ENCODE results near the gene PCDHGA8.

PCDHGA8 gene

DNA sequence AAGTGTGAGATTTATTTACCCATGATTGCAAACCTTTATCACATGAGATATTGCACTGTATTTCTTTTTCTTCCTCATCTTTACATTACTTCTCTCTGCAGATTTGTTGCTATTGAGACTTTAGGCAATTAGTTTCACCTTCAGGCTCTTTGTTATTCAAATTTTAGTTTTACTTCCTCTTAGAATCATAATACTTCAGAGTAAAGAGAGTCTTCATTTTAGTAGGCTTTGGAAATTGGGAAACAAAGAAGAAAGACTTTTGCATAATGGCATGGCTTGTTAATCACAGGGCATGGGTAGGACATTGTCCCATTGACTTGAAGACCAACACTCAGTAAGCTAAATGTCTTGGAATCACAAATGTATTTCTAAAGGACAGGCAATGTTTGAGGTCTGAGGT is 29.7 kb upstream of the PCDHGA8 start:
- TF ChIP-seq GATA2 (IDR thresholded peaks at IDR 0.05; ENCODE audit: low read depth, low read length) (no peak), GATA3 (IDR thresholded peaks at IDR 0.05; ENCODE audit: low read depth, low read length) (no peak)

DNA sequence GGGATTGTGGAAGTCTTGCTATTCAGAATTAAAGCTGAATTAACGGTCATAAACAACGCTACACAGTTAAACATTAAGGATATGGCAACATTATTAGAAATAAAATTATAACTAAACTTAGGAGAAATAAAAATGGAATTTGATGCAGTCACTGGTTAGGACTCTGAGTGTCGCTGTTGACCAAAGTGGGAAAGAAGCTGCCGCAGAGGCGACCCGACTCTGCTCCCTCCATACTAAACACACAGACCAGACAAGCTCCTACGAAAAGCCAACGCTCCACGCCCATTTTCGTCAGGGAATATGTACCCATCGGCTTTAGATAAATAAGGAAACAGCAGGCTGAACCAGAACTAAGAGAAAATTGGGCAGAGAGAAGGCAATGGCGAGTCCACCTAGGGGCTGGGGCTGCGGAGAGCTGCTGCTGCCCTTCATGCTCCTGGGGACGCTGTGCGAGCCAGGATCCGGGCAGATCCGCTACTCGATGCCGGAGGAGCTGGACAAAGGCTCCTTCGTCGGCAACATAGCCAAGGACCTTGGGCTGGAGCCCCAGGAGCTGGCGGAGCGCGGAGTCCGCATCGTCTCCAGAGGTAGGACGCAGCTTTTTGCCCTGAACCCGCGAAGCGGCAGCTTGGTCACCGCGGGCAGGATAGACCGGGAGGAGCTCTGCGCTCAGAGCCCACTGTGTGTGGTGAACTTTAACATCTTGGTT is 28.3 kb upstream of the PCDHGA8 start, which contains the start of gene PCDHGA5:
Gene PCDHGA5 (plus strand): TSS at position 211 of the 709 bp plus-strand sequence. CDS start 169 bp downstream, at position 380.
- TF ChIP-seq GATA2 (IDR thresholded peaks at IDR 0.05; ENCODE audit: low read depth, low read length) (no peak), GATA3 (IDR thresholded peaks at IDR 0.05; ENCODE audit: low read depth, low read length) (no peak)

DNA sequence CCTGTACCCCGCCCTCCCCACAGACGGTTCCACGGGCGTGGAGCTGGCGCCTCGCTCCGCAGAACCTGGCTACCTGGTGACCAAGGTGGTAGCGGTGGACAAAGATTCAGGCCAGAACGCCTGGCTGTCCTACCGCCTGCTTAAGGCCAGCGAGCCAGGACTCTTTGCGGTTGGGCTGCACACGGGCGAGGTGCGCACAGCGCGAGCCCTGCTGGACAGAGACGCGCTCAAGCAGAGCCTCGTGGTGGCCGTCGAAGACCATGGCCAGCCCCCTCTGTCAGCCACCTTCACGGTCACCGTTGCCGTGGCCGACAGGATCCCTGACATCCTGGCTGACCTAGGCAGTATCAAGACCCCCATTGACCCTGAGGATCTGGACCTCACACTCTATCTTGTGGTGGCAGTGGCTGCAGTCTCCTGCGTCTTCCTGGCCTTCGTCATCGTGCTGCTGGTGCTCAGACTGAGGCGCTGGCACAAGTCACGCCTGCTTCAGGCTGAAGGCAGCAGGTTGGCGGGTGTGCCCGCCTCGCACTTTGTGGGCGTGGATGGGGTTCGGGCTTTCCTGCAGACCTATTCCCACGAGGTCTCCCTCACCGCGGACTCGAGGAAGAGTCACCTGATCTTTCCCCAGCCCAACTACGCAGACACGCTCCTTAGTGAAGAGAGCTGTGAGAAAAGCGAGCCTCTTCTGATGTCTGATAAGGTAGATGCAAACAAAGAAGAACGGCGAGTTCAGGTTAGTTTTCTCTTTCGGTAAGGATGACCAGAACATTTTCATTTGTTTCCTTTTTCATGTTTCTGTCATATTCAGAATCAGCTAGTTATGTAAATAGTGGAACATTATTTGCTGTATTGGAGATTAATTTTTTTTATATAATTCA is 26.2 kb upstream of the PCDHGA8 start:
- TF ChIP-seq GATA2 (IDR thresholded peaks at IDR 0.05; ENCODE audit: low read depth, low read length): no peak
- no peak for TF ChIP-seq GATA3 (IDR thresholded peaks at IDR 0.05; ENCODE audit: low read depth, low read length)

DNA sequence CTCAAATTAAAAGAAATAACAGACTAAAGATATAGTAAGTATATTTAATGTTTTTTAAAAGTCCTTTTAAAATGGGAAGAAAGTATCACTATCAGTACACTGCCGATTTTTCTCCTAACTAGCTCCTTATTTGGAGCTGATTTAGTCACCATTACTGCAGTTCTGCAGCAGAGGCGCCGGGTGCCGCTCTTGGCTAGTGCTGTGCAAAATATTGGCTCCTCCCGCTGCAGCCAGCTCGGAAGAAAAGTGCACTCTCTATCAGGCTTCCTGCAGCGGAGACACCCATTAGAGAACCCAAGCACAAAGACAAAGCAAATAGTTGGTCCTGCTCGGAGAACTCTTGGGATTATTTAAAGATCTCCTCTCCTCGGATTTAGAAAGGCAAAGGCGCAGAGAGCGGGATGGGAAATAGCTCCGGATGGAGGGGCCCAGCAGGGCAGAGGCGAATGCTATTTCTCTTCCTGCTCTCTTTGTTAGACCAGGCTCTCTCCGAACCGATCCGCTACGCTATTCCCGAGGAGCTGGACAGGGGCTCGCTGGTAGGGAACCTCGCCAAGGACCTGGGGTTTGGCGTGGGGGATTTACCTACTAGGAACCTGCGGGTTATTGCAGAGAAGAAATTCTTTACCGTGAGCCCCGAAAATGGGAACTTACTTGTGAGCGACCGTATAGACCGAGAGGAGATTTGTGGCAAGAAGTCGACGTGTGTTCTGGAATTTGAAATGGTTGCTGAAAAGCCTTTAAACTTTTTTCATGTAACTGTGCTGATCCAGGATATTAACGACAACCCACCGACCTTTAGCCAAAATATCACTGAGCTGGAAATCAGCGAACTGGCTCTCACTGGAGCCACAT is 22.2 kb upstream of the PCDHGA8 start, which contains the start of gene PCDHGB3:
Gene PCDHGB3 (plus strand): TSS at position 249 of the 855 bp plus-strand sequence. CDS start 153 bp downstream, at position 402.
- TF ChIP-seq GATA3 (IDR thresholded peaks at IDR 0.05; ENCODE audit: low read depth, low read length): no peak
- no peak for TF ChIP-seq GATA2 (IDR thresholded peaks at IDR 0.05; ENCODE audit: low read depth, low read length)

DNA sequence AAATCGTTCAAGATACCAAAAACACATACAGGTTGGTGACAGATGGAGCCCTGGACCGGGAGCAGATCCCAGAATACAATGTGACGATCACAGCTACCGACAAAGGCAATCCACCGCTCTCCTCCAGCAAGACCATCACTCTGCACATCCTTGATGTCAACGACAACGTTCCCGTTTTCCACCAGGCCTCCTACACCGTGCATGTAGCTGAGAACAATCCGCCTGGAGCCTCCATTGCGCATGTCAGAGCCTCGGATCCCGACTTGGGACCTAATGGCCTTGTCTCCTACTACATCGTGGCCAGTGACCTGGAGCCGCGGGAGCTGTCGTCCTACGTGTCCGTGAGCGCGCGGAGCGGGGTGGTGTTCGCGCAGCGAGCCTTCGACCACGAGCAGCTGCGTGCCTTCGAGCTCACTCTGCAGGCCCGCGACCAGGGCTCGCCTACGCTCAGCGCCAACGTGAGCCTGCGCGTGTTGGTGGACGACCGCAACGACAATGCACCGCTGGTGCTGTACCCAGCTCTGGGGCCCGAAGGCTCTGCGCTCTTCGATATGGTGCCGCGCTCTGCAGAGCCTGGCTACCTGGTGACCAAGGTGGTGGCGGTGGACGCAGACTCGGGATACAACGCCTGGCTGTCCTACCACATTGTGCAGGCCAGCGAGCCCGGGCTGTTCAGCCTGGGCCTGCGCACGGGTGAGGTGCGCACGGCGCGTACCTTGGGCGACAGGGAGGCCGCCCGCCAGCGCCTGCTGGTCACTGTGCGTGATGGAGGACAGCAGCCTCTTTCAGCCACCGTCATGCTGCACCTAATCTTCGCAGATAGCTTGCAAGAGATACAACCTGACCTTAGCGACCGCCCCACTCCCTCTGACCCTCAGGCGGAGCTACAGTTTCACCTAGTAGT is 20.6 kb upstream of the PCDHGA8 start:
- TF ChIP-seq GATA2 (IDR thresholded peaks at IDR 0.05; ENCODE audit: low read depth, low read length) (no peak), GATA3 (IDR thresholded peaks at IDR 0.05; ENCODE audit: low read depth, low read length) (no peak)

DNA sequence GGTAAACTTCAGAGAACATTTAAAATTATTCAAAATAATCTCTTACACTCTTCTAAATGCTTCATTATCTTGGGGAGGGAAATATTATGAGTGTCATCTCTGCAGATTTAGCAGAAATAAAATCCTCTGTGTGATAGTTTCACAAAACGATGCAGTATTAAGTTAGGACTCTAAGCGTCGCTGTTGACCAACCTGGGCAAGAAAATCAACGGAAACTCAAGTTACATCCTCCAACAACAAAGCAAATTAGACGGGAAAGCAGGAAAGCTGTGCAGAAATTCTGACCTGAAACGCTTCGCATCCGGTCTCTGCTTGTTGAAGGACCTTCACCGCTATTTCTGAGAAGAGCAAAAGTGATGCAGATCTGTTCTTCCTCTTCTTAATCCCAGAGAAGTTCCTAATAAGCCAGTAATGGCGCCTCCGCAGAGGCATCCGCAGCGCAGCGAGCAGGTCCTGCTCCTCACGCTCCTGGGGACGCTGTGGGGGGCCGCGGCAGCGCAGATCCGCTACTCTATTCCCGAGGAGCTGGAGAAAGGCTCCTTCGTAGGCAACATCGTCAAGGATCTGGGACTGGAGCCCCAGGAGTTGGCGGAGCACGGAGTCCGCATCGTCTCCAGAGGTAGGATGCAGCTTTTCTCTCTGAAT is 18.6 kb upstream of the PCDHGA8 start, which contains the start of gene PCDHGA6:
Gene PCDHGA6 (plus strand): TSS at position 219 of the 645 bp plus-strand sequence. CDS start 193 bp downstream, at position 412.
- no peak for TF ChIP-seq GATA2 (IDR thresholded peaks at IDR 0.05; ENCODE audit: low read depth, low read length)
- no peak for TF ChIP-seq GATA3 (IDR thresholded peaks at IDR 0.05; ENCODE audit: low read depth, low read length)

DNA sequence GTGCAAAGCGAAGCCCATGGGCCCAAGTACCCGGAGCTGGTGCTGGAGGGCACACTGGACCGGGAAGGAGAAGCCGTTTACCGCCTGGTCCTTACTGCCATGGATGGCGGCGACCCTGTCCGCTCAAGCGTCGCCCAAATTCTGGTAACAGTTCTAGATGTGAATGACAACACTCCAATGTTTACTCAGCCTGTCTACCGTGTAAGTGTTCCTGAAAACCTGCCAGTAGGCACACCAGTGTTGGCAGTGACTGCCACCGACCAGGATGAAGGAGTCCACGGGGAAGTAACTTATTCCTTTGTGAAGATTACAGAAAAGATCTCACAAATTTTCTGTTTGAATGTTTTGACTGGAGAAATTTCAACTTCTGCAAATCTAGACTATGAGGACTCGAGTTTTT is 17.8 kb upstream of the PCDHGA8 start:
- TF ChIP-seq GATA2 (IDR thresholded peaks at IDR 0.05; ENCODE audit: low read depth, low read length): no peak
- TF ChIP-seq GATA3 (IDR thresholded peaks at IDR 0.05; ENCODE audit: low read depth, low read length): no peak

DNA sequence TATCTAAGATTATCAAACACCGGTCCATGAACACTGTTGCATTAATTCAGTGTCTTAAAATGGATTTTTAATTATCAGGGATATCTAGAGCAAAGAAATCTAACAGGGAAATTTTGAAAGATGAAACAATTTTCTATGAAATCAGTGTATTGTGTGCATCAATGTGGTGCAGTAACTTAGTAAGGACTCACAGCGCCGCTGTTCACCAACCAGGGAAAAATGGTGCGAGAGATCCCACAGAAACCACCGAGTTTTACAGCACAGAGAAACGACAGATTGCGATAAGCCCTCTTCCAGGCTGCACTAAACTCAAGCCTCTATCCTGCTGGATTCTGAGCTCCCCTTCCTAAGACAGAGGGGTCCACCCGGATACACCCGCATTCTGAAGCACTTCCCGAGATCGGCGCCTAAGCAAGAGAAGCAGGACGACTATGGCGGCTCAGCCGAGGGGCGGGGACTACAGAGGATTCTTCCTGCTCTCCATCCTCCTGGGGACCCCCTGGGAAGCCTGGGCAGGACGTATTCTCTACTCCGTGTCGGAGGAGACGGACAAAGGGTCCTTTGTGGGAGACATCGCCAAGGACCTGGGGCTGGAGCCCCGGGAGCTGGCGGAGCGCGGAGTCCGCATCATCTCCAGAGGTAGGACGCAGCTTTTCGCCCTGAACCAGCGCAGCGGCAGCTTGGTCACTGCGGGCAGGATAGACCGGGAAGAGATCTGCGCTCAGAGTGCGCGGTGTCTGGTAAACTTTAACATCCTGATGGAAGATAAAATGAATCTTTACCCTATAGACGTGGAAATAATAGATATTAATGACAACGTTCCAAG is 9.8 kb upstream of the PCDHGA8 start, which contains the start of gene PCDHGA7:
Gene PCDHGA7 (plus strand): TSS at position 274 of the 826 bp plus-strand sequence. CDS start 158 bp downstream, at position 432.
- no peak; the same call in 1 of the 2 replicates for TF ChIP-seq GATA2 (IDR thresholded peaks at IDR 0.05; ENCODE audit: low read depth, low read length)
- TF ChIP-seq GATA3 (IDR thresholded peaks at IDR 0.05; ENCODE audit: low read depth, low read length): no peak

DNA sequence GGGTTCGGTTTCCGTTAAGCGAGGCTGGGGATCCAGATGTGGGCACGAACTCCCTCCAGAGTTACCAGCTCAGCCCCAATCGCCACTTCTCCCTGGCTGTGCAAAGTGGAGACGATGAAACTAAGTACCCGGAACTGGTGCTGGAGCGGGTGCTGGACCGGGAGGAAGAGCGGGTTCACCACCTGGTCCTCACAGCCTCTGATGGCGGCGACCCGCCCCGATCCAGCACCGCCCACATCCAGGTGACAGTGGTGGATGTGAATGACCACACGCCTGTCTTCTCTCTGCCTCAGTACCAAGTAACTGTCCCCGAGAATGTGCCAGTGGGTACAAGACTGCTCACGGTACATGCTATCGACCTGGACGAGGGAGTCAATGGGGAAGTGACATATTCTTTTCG is 9.1 kb upstream of the PCDHGA8 start:
- TF ChIP-seq GATA2 (IDR thresholded peaks at IDR 0.05; ENCODE audit: low read depth, low read length): no peak
- TF ChIP-seq GATA3 (IDR thresholded peaks at IDR 0.05; ENCODE audit: low read depth, low read length): no peak

DNA sequence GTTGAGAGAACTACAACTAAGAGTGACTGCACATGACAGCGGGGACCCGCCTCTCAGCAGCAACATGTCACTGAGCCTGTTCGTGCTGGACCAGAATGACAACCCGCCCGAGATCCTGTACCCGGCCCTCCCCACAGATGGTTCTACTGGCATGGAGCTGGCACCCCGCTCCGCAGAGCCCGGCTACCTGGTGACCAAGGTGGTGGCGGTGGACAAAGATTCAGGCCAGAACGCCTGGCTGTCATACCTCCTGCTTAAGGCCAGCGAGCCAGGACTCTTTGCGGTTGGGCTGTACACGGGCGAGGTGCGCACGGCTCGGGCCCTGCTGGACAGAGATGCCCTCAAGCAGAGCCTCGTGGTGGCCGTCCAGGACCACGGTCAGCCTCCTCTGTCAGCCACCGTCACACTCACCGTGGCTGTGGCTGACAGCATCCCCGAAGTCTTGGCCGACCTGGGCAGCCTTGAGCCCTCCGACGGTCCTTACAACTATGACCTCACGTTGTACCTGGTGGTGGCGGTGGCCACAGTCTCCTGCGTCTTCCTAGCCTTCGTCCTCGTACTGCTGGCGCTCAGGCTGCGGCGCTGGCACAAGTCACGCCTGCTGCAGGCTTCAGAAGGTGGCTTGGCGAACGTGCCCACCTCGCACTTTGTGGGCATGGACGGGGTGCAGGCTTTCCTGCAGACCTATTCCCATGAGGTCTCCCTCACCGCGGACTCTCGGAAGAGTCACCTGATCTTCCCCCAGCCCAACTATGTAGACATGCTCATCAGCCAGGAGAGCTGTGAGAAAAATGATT is 7.8 kb upstream of the PCDHGA8 start:
- TF ChIP-seq GATA2 (IDR thresholded peaks at IDR 0.05; ENCODE audit: low read depth, low read length) (no peak), GATA3 (IDR thresholded peaks at IDR 0.05; ENCODE audit: low read depth, low read length) (no peak)

All from SH-SY5Y (cell line).